HEK293 (cell line): ENCODE measurements around the gene METRNL.
A peak's percentile ranks its signal among the peaks of the same experiment; 100 is the strongest.

Experiments used
- CTCF ChIA-PET: fragments of 350-600 bp; formaldehyde crosslinking; extraction: SDS; loops from one replicate; lab custom pipeline; 2021; ENCODE audit warnings: antibody characterized with exemption; lab: Yijun Ruan, JAX
- POLR2A ChIA-PET: fragments of 300-600 bp; formaldehyde crosslinking; extraction: SDS; loops from one replicate; lab custom pipeline; 2020; ENCODE audit warnings: antibody characterized with exemption, inconsistent platforms; lab: Yijun Ruan, JAX
- H3K27ac ChIP-seq: fragments of 200-500 bp; sonication (Bioruptor generic); 2 replicates; pipeline ENCODE4 v1.5.1; 2014; ENCODE audit warnings: low read depth, low read length, control low read depth, inconsistent platforms; ENCODE audit errors: extremely low read depth
- H3K36me3 ChIP-seq, 2 experiments: fragments of 200-500 bp in 1 of 2; sonication (Bioruptor generic) in 1 of 2; 1 replicate in 1 of 2; 2 replicates in 1 of 2; pipeline ENCODE4 v1.5.1; 2014 to 2017; ENCODE audit warnings: inconsistent platforms in 2 of 2, low read length in 2 of 2; ENCODE audit not compliant: control insufficient read depth in 2 of 2, insufficient read depth in 1 of 2
- H3K4me1 ChIP-seq: fragments of 200-500 bp; sonication (Bioruptor generic); 2 replicates; pipeline ENCODE4 v1.5.1; 2014; ENCODE audit warnings: mild to moderate bottlenecking, low read length, inconsistent platforms; ENCODE audit not compliant: control insufficient read depth, insufficient read depth
- H3K4me3 ChIP-seq: 2 replicates; pipeline ENCODE4 v1.5.1; 2011; ENCODE audit warnings: low read depth, mild to moderate bottlenecking, control low read depth, low read length, moderate library complexity
- H3K9me3 ChIP-seq: fragments of 200-500 bp; sonication (Bioruptor generic); 2 replicates; pipeline ENCODE4 v1.5.1; 2014; ENCODE audit warnings: low read depth, low read length, inconsistent platforms; ENCODE audit not compliant: control insufficient read depth, insufficient read depth
- HOXD13 ChIP-seq: sonication (generic); formaldehyde crosslinking; IDR thresholded peaks from 2 replicates; pipeline ENCODE4 v1.8.0; 2022; ENCODE audit warnings: missing genetic modification reagents, borderline replicate concordance
- KLF1 ChIP-seq: fragments of 450-650 bp; formaldehyde crosslinking; IDR thresholded peaks from 2 replicates; pipeline ENCODE4 v1.5.1; 2016; ENCODE audit warnings: missing biosample characterization, missing genetic modification characterization
- KLF16 ChIP-seq: fragments of 450-650 bp; formaldehyde crosslinking; IDR thresholded peaks from 2 replicates; pipeline ENCODE4 v1.5.1; 2017; ENCODE audit warnings: missing biosample characterization, missing genetic modification characterization
- SCRT2 ChIP-seq: fragments of 450-650 bp; formaldehyde crosslinking; IDR thresholded peaks from 2 replicates; pipeline ENCODE4 v1.5.1; 2016; ENCODE audit warnings: missing biosample characterization, missing genetic modification characterization
- ZBTB44 ChIP-seq: fragments of 450-650 bp; IDR thresholded peaks from 2 replicates; pipeline ENCODE4 v1.5.1; 2018; ENCODE audit warnings: missing biosample characterization, mild to moderate bottlenecking, missing genetic modification characterization
- ZFHX2 ChIP-seq: fragments of 450-650 bp; formaldehyde crosslinking; conservative IDR thresholded peaks from 2 replicates; pipeline ENCODE4 v1.5.1; 2016; ENCODE audit warnings: missing biosample characterization, missing genetic modification characterization
- ZNF146 ChIP-seq: fragments of 450-650 bp; formaldehyde crosslinking; IDR thresholded peaks from 2 replicates; pipeline ENCODE4 v1.5.1; 2016; ENCODE audit warnings: missing biosample characterization, missing genetic modification characterization
- ZNF175 ChIP-seq: fragments of 450-650 bp; formaldehyde crosslinking; IDR thresholded peaks from 2 replicates; pipeline ENCODE4 v1.5.1; 2016; ENCODE audit warnings: missing biosample characterization, missing genetic modification characterization
- ZNF184 ChIP-seq: fragments of 450-650 bp; IDR thresholded peaks from 2 replicates; pipeline ENCODE4 v1.5.1; 2018; ENCODE audit warnings: missing biosample characterization, mild to moderate bottlenecking, missing genetic modification characterization
- ZNF223 ChIP-seq: fragments of 450-650 bp; formaldehyde crosslinking; IDR thresholded peaks from 2 replicates; pipeline ENCODE4 v1.5.1; 2016; ENCODE audit warnings: missing biosample characterization, missing genetic modification characterization
- ZNF24 ChIP-seq: fragments of 450-650 bp; formaldehyde crosslinking; IDR thresholded peaks from 2 replicates; pipeline ENCODE4 v1.5.1; 2016; ENCODE audit warnings: missing biosample characterization, missing genetic modification characterization
- ZNF350 ChIP-seq: fragments of 450-650 bp; formaldehyde crosslinking; IDR thresholded peaks from 2 replicates; pipeline ENCODE4 v1.5.0; 2017; ENCODE audit warnings: missing biosample characterization, mild to moderate bottlenecking, missing genetic modification characterization
- ZNF416 ChIP-seq: fragments of 450-650 bp; formaldehyde crosslinking; IDR thresholded peaks from 2 replicates; pipeline ENCODE4 v1.5.1; 2016; ENCODE audit warnings: missing biosample characterization, missing genetic modification characterization
- ZNF585B ChIP-seq: fragments of 450-650 bp; formaldehyde crosslinking; IDR thresholded peaks from 2 replicates; pipeline ENCODE4 v1.5.1; 2016; ENCODE audit warnings: missing biosample characterization, missing genetic modification characterization
- ZNF600 ChIP-seq: fragments of 450-650 bp; formaldehyde crosslinking; IDR thresholded peaks from 2 replicates; pipeline ENCODE4 v1.5.1; 2016; ENCODE audit warnings: missing biosample characterization, missing genetic modification characterization
- ZNF629 ChIP-seq: fragments of 450-650 bp; formaldehyde crosslinking; IDR thresholded peaks from 2 replicates; pipeline ENCODE4 v1.5.1; 2017; ENCODE audit warnings: missing biosample characterization, missing genetic modification characterization
- ZNF76 ChIP-seq: fragments of 450-650 bp; formaldehyde crosslinking; IDR thresholded peaks from 2 replicates; pipeline ENCODE4; 2016; ENCODE audit warnings: low read depth, missing biosample characterization, missing genetic modification characterization, borderline replicate concordance
- ZNF785 ChIP-seq: fragments of 450-650 bp; formaldehyde crosslinking; IDR thresholded peaks from 2 replicates; pipeline ENCODE4 v1.5.1; 2016; ENCODE audit warnings: missing biosample characterization, missing genetic modification characterization

METRNL gene

DNA sequence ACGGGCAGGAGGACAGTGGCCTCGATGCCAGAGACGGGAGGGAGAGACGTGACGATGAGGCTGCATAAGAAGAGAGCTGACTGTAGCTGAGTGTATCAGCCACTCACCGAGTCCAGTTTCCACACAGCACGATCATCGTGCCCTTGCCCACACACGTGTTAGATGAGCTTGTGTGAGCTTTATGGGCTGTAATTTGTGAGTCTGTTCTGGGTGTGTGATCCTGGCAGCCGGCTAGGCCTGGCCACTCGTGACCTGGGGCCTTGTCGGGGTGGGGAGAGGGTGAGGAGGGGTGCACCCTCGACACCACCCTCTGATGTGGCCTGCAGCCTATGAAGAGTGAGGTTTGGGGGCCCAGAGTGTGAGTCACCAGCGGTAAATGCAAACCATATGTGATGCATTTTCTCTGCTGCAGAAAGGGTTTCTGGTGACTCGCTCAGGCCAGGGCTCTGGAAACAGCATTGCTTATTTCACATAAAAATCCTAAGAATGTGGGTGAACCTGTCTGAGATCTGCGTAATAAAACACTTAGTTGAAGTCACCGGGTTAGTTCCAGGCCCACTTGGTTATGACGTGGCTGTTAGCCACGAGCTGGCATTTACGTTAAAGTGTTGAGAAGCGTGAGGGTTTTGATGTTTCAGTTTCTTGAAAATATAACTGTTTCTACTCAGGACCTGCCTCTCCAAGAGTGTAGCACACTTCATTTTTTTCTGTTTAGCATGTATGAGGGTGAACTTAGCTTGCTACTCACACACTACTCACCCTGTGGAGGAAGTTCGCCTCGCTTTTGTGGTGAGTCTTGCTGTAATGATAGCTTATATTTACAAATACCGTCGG is 4.2 kb downstream of the METRNL start (continued):
- no peak for TF ChIP-seq ZNF146 (tag by site-specific recombination)
- no peak for TF ChIP-seq ZNF24 (tag by site-specific recombination)
- no peak for TF ChIP-seq ZNF223 (tag by site-specific recombination)
- TF ChIP-seq HOXD13 (CRISPR knock-in tag) = no peak
- no peak for TF ChIP-seq ZNF785
- TF ChIP-seq ZNF76 (tag by site-specific recombination) = no peak
- no peak for TF ChIP-seq KLF16 (tag by site-specific recombination)
- no peak for TF ChIP-seq ZNF585B (tag by site-specific recombination)
- peak; percentile 60; the same call in 1 of the 2 replicates for TF ChIP-seq ZNF629 (tag by site-specific recombination)
- TF ChIP-seq ZBTB44 (tag by site-specific recombination) = peak; percentile 77; the same call in 1 of the 2 replicates
- 0 out of 2 replicates have a peak, but pooled peaks have one; percentile 21 for TF ChIP-seq ZFHX2
- peak; percentile 53 for TF ChIP-seq ZNF600 (tag by site-specific recombination)

- Histone ChIP-seq H3K36me3 (peaks cover 0 to 22% of the 10 kb centered on the region in 2 experiments; a peak in 1 of 3 replicates), H3K27ac (0 out of 2 replicates have a peak overlapping the region, but pooled peaks have one; percentile 27), H3K4me1 (peaks cover 7% of the 10 kb centered on the region), H3K4me3 (no peak overlapping the region), H3K9me3 (no peaks in the 10 kb centered on the region)
- no peak for TF ChIP-seq ZNF184
- TF ChIP-seq ZNF350 (tag by site-specific recombination) = no peak
- CTCF ChIA-PET = interaction anchor here (0.6 kb wide), 1 partner anchor 20 kb away, joined by 3 read pairs; no protein-coding TSS in a partner anchor
- POLR2A ChIA-PET = interaction anchor here (1.1 kb wide), 1 partner anchor 25 kb away, joined by 3 read pairs; no protein-coding TSS in a partner anchor
These were observed 4.8 kb downstream of the METRNL start for GRCh38 chr17:83084214-83084613.

DNA sequence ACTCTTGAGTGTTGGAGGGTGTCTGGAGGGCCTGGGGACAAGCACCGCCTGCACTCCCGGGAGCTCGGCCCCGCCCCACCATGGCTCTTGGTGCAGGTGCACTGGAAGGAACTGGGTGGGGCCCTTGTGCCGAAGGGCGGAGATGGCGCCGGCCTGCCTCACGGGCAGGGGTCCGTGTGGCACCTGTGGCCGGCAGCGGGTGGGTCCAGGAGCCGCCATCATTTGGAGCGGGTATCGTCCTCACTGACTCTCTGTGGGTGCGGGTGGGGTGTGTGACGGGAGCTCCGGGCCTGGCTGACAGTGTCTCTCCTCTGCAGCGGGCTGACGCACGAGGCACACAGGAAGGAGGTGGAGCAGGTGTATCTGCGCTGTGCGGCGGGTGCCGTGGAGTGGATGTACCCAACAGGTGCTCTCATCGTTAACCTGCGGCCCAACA is 5.2 kb downstream of the METRNL start:
- peaks cover 0 to 24% of the 10 kb centered on the region in 2 experiments; a peak in 1 of 3 replicates for H3K36me3 ChIP-seq
- POLR2A ChIA-PET = no interaction called here
- no peak overlapping the region for H3K4me3 ChIP-seq
- no peak for TF ChIP-seq ZNF175
- TF ChIP-seq KLF1 (tag by site-specific recombination) = peak; percentile 95
- peak; percentile 52; the same call in 1 of the 2 replicates for TF ChIP-seq SCRT2 (tag by site-specific recombination)
- 0 out of 2 replicates have a peak overlapping the region, but pooled peaks have one; percentile 27 for H3K27ac ChIP-seq
- CTCF ChIA-PET = interaction anchor here (0.6 kb wide), 1 partner anchor 20 kb away, joined by 3 read pairs; no protein-coding TSS in a partner anchor
- peaks cover 7% of the 10 kb centered on the region for H3K4me1 ChIP-seq
- no peaks in the 10 kb centered on the region for H3K9me3 ChIP-seq

DNA sequence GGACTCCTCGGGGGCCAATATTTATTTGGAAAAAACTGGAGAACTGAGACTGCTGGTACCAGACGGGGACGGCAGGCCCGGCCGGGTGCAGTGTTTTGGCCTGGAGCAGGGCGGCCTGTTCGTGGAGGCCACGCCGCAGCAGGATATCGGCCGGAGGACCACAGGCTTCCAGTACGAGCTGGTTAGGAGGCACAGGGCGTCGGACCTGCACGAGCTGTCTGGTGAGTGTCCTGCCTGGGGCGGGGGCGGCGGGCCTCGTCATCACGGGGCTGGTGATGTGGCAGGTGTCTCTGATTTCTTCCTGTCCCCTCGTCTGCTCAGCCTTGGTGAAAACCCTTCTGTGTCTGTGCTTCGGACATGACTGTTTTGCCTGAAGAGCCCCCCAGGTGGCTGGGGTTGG is 5.7 kb downstream of the METRNL start:
- H3K9me3 ChIP-seq = no peaks in the 10 kb centered on the region
- ChIA-PET CTCF (no interaction called here), POLR2A (no interaction called here)
- no peak overlapping the region for H3K27ac ChIP-seq
- peaks cover 0 to 26% of the 10 kb centered on the region in 2 experiments; a peak in 1 of 3 replicates for H3K36me3 ChIP-seq
- no peak overlapping the region for H3K4me3 ChIP-seq
- no peak for TF ChIP-seq ZNF416
- TF ChIP-seq SCRT2 (tag by site-specific recombination) = 0 out of 2 replicates have a peak, but pooled peaks have one; percentile 4
- H3K4me1 ChIP-seq = peaks cover 7% of the 10 kb centered on the region
